Effector CD4-positive, alpha-beta T cell (primary cell): ENCODE measurements around the gene LSS.

Source experiments
- DNase-seq: peaks from one replicate; pipeline ENCODE4 v3.0.0-alpha.2; 2020
- total RNA-seq: gene quantifications from one replicate; lab custom pipeline; 2026; lab: John Stamatoyannopoulos, UW

Gene LSS
- total RNA-seq = 50.7 reads per million, percentile 68 among the genes with 10 or more reads in this experiment

DNA sequence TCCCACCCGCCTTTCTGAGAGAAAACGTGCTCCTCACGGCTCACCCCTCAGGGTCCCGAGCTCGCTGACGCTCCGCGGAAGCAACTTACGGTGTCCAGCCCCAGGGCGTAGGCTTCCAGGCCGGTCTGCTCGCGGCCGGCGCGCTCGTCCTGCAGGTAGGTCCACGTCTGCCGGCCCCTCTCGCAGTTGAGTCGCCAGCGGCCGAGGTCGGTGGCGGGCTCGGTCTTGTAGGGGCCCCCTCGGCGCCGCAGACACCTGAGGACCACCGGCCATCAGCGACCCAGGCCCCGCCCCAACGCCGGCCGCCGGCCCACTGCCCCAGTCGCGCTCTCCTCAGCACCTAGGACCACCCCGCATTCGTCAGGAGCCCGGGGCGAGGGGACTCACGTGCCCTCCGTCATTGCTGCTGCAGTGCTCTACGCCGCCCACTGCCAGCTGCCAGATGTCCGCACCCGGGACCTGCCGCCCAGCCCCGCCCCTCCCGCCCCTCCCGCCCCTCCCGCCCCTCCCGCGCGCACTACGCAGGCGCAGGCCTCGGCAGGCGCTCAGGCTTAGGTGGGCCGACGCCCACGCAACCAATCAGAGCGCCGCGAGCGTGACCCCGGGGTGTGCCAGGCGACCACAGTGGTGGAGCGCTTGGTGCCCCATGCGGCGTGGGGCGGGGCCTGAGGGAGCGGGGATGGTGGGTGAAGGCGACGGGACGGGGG lies at the start of gene LSS:
Gene LSS (minus strand): TSS at position 430 of the 707 bp plus-strand sequence. CDS start 29 bp downstream, at position 401.
- peak; percentile 97 for DNase-seq

DNA sequence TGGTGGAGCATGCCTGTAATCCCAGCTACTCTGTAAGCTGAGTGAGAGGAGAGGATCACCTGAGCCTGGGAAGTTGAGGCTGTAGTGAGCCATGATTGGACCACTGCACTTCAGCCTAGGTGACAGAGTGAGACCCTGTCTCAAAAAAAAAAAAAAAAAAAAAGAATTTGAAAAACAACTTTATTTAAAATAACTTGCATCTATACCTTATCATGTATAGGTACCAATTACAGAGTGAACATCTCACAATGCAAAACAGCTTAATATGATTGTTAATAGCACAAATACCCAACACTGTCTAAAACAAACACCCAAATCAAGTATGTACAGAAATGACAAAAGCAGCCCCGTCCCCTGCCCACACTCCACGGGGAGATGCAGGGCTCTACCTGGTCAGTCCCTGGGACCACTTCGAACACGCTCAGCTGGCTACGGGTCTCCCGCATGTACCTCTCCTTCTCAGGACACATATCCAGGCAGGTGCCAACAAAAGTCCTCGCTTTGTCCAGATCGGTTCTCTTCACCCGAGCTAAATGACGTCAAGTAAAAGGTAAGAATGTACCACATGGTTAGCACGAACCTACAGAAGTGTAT lies 46.3 kb upstream of the LSS start:
- DNase-seq = no peak

DNA sequence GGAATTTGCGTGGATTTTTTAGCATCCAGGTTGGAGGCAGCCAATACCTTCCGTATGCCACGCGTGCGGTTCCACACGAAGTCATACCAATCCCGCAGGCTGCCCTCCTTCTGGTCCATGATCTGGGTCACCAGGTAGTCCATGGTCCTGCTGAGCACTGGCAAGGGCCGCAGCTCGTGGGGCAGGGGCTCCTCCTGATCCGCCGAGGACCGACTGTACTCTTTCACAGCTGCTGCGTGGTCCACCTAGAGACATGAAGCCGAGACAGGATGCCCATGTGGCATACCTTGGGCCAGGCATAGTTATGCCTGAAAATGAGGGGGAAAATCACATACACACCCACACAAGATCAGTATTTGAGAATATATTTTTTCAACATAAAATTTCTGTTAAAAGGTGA lies 44.8 kb upstream of the LSS start:
- no peak for DNase-seq

DNA sequence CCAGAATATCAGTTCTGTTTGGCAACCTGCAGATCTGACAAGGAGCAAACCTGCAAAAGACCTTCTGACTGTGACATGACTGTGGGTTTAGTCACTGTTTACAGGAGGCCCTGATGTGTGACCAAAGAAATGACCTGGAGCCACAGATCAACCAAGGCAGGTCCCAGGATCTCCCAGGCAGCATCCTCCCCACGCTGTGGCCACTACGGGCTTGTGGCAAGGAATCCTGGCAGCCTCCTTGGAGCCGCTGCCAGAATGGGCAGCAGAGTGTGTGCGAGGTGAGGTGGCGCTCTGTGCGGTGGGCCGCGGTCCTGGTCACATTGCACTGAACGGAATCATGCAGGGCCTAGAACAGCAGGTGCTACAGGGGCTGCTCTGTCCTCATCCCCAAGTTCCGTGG lies 40.9 kb upstream of the LSS start:
- no peak for DNase-seq

DNA sequence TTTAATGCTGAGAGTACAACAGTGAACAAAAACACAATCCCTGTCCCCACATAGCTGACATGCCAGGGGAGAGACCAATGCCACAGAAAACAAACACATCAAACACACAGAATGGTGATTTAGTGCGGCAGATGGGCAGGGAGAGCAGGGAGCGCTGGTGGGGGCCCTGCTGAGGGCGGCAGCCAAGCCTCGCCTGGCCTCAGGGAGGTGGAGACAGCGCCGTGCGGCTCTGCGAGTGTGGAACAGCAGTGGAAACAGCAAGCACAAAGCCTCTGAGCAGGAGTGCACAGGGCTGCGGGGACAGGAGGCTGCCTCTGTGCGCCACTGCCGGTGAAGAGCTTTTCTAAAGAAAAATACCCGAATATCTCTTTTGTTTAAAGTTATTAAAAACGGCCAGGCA lies 39.8 kb upstream of the LSS start:
- DNase-seq = no peak

DNA sequence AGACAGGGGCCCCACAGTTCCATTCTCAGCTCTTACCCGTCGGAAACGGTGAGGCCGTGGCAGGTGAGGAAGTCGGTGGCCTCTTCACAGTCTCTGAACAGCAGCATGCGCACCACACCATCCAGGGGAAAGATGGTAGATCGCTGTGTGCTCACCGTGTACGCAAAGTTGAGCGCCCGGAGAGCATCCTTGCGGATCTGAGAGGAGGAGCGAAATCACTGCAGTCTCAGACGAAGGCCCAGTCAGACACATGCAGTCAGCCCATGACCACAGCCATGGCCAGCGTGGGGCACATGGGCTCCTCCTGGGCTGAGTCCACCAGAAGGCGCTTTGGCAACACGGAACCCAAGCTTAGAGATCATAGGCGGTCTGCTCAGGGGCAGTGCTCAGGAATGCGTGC lies 38.4 kb upstream of the LSS start:
- no peak for DNase-seq

DNA sequence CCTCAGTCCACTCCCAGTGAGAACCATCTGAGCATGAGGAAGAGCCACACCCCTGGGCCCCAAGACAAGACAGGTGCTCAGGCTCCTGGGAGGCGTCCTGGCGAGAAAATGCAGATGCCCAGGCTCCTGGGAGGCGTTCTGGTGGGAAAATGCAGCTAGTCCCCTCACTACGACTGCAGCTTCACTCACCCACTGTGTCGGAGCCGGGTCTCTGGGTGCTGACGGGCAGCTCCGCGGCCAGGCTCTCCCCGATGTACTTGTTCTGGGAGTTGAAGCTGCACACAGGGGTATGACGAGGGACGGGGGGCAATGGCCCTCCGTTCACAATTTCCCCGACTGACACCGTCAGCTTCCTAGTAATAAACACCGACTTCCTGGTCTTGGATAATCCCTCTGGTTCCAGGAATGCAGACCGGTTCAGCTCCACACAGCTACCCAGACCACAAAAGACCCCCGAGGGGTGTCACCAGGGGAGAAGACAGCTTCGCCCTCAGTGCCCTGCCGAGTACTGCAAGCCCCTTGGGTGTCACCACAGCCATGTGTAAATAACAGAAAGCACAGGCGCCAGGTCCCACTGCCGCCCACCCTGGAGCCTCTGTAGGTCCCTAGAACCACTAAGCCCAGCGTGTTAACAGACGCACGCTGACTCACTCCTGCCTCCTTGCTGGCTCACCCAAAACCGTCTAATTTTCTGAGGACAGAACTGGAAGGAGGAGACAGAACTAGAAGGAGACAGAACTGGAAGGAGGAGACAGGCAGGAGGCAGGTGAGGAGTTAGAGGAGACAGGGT lies 37.4 kb upstream of the LSS start:
- DNase-seq = no peak

DNA sequence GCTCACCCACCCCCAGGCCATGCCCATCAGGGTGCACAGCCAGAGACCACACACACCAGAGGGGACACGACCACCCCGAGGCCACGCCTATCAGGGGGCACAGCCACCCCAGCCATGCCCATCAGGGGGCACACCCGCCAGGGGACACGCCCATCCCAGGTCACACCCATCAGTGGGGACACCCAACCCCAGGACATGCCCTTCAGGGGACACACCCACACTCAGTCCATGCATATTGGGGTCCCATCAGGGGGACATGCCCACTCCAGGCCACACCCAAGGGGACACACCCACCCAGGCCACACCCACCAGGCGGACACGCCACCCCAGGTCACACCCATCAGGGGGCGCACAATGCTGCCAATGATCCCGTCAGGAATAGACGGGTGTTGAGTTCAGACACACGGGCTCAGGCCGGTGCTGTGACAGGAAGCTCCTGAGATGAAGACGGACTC lies 36.1 kb upstream of the LSS start:
- no peak for DNase-seq

DNA sequence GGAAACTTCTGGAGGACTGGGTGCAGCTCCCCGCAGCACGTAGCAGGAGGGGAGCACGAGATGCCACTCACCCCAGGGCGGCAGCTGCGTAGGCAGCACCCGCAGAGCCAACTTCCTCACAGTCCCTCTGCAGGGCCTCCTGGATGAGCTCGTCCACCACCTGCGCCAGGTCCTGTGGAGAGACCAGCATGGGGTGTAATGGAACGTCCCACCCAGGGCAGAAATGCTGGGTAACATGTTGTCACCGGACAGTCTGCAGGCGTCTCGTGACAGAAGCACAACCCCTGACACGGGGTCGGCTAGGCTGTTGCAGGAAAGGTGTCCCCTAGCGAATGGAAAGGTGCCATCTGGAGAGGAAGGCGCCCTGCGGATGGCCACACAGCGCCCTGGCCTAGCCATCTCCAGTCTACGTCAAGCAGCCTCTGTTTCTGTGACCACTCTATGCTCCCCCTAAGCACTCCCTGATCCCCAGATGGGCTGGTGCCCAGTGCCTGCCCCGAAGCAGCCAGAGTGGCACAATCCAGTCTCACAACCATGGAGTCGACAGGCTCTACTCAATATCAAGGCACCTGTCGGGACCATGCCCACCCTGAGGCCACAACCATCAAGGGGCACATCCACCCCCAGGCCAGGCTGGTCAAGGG lies 35.6 kb upstream of the LSS start:
- no peak for DNase-seq

DNA sequence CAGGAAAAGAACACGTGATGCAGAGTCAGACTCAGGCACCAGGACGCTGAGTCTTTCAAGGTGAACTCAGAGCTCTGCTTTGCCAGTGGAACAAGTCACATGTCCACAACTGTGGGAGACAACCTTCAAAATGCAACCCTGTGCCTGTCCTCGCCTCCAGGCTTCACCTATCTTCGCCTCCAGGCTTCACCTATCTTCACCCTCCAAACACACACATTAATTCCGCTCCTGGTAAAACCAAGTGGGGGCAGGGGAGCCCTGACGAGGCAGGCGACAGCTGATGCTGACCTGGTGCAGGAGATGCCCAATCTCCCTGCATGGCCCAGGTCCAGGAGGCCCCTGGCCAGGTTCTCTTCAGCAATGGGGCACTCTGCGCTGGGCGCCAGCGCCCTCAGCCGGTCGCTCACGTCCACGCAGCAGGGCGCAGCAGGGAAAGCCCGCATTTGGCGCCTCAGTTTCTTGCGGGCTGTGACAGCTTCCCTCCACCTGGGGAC lies 28.0 kb upstream of the LSS start:
- no peak for DNase-seq

DNA sequence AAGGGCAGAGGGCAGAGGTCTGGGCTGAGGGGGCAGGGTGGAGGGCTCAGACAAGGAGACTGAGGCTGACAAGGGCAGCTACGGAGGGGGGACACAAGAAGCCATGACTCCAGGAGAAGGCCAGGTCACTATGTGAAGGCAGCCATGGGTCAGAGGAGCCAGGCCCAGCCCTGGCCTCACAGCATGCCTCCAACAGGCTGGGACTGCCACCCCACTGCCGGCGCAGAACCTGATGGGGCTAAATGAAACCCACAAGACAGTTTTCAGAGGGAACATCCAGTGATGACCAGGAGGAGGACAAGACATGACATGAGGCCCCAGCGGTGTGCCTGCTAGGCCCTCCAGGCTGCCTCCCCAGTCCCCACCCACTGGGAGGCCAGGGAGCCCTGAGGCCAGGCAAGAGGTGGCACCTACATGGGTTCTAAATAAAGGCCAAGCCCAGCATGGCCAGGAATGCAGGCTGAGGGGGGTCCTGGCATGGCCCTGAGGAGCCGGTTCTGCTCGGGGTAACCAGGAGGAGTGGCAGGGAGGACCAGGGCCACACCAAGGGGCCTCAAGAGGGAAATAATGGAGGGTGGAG lies 27.3 kb upstream of the LSS start:
- no peak for DNase-seq

DNA sequence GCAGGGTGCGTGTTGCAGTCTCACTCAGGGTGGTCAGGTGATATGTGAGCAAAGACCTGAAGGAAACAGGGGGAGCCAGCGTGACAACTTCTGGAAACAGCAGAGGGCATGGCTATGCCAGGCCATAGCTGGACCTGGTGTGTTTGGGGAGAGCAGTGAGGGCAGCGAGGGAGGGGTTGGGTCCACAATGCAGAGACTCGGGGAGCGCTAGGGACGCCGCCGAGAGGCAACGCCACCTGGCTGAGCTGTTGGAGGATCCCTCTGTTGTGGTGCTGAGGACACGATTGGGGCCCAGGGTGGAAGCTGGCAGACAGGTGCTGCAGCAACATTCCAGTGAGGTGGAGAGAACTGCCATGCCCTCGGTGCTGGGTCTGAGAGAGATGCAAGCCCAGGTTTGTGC lies 26.6 kb upstream of the LSS start:
- no peak for DNase-seq

DNA sequence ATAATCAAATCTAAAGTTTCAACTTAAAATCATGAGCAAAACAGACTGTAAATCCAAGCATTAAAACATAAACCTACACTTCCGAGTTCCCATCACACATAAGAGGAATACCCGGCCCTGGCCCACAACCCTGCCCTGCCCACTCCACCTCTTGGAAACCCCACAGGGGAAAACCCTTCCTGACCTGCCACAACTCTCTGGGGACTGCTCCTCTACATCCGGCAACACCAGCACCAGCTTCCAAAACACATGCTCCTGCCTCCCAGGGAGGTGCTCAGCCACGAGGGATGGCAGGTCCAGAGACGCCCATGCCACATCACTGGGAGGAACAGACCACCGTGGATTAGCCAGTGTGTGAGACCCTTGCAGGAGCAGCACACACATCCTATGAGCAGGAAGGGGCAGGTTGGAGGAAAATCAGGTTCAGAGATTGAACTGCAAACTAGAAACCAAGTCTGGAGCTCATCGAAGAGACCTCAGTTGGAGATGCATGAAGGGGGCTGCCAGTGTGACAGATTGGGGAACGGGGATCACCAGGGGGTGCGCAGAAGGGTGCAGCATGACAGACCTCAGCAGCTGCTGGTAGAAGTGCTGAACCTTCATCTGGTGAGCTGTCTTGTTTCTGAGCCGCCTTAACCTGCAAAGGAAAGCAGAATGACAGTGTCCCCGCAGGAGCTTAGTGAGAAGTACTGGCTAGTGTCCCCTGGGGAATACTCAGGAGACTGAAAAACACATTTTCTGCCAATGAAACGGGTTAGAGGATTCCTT lies 25.8 kb upstream of the LSS start:
- no peak for DNase-seq

DNA sequence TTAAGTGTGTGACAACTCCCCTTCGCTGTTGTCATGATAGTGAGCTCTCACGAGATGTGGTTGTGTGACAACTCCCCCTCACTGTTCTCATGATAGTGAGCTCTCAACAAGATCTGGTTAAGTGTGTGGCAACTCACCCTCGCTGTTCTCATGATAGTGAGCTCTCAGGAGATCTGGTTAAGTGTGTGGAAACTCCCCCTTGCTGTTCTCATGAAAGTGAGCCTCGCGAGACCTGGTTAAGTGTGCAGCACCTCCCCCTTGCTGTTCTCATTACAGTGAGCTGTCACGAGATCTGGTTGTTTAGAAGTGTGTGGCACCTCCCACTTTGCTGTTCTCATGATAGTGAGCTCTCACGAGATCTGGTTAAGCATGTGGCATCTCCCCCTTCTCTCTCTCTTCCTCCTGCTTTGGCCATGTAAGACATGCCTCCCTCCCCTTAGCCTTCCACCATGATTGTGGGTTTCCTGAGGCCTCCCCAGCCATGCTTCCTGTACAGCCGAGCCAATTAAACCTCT lies 25.1 kb upstream of the LSS start:
- DNase-seq = no peak

DNA sequence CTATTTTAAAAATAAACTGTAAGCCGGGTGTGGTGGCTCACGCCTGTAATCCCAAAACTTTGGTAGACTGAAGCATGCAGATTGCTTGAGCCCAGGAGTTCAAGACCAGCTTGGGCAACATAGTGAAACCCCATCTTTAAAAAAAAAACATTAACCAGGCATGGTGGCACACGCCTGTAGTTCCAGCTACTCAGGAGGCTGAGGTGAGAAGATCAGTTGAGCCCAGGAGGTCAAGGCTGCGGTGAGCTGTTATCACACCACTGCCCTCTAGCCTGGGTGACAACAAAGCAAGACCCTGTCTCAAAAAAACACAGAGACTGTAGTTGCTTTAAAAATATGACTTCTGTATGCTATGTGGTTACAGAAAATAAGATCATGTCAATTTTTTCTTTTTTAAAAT lies 24.3 kb upstream of the LSS start:
- no peak for DNase-seq

DNA sequence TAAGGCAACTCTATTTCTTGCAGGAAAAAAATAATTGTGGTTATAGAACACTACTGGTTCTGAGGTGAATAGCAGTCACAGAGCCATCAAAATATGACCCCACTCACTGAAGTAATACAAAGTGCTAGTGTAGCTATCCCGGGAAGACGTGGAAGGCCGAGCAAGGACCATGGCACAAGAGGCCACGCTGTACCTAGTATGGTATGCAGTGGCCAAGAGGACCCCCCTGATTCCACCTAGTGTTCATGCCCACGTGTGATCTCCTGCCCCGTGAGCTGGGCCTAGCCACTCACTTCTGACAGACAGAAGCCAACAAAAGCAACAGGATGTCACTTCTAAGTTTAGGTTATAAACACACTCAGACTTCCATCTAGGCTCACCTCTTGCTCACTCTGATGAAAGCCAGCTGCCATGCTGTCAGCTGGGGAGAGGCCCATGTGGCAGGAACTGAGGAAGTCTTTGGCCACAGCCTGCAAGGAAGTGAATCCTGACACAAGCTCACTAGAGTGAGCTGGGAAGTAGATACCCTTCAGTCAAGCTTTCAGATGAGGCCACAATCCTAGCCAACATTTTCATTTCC lies 21.7 kb upstream of the LSS start:
- no peak for DNase-seq

DNA sequence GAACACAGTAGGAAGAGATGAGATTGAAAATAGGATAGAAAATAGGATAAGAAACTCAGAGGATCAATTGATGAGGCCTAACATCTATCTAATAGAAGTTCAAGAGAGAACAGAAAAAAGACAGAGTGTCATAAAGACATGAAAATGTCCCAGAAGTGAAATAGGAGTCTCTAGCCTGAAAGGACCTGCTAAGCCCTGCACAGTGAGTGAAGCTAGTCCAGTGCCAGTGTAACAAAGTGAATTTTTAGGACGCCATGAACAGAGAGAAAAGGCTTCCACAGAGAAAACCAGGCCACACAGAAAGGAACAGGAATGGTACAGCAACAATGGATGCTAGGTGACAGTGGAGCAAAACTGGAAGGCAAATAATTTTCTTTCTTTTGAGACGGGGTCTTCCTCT lies 20.3 kb upstream of the LSS start:
- DNase-seq = no peak

DNA sequence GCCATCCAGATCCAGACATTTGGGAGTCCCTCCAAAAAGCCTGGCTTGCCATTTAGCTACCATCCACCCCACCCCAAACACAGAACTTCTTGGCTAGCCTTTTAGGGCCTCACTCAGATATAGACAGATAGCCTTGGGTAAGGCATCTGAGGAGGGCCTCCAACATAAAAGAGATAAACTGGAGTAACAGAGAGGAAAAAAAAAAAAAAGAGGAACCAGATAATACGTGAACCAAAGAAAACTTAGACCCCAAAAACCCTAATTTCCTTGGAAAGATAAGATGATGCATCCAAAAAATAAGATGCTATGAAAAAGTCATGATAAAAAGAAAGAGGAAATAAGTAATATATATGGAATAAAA lies 19.8 kb upstream of the LSS start:
- DNase-seq = no peak

DNA sequence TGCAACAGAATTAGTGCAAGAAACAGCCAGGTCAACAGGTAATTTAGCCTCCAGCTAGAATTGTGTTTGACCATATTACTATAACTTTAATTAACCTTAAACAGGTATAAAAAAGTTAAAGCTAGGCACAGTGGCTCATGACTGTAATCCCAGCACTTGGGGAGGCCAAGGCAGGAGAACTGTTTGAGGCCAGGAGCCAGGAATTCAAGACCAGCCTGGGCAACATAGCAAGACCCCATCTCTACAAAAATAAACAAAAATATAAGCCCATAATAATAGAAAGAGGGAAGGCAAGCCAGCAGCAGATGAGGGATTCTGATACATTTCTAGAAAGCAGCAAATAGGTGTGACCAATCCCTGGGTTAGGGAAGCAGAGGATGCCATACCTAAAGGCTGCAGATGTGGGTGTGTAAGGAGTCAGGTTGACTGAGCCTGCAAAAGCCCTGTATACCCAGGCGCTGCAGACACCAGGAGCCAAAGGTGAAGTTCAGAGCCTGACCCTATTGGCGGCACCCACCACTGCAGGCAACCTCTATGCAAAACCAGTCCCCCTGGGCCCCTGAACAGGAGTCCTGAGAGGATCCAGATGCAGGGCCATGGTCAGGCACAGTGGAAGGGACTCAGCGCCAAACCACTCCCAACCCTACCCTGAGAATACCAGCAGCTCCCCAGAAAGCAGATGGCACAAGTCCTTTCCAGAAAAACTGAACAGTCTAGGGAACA lies 19.3 kb upstream of the LSS start:
- DNase-seq = no peak

DNA sequence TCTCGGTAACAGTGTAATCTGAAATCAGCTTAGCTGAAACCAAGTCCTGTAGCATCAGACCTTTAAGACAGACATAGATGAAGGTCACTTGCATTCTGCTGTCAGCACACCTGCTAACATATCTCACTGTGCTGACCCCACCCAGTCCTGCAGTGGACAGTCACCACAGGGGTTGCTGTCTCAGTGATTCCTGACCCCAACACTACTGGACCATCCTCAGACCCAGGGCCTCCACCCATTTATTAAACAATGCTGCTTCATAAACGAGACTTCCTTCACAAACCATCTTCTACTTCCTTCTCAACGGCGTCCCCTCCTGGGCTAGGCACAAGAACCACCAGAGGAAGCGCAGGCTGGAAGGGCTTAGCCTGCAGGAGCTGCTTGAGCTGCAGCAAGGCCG lies 17.8 kb upstream of the LSS start:
- DNase-seq = no peak
